Esophagus squamous epithelium (tissue), 4 donors: ENCODE measurements around the gene NUTM2B. TPM values are rescaled to one million over a fixed set of nuclear protein-coding genes. Genes with fewer than 3 reads are reported as not detected.

Experiments
- total RNA-seq, 4 donors: library from RNA; depleted of rRNA; stranded (reverse); fragments of >200 nt; gene quantifications; one replicate each; pipeline ENCODE4 v1.1.0, GENCODE V29; 2016

Gene NUTM2B
- total RNA-seq, 4 donors from 2014 or later: 0.70 to 1.5 TPM; not detected in 2

Other genes with a start within 250 kb of the NUTM2B start
- gene EIF5AL1, start 190.7 kb upstream of the NUTM2B start, total RNA-seq: under 1 TPM; 0.32 to 0.70 (median 0.42) TPM
- under 1 TPM in 1 of 4 donors, not detected in 3; 0.27 TPM for gene SFTPA2, start 142.8 kb upstream of the NUTM2B start, total RNA-seq
- not detected for gene SFTPA1, start 92.3 kb upstream of the NUTM2B start, total RNA-seq
- gene NUTM2E, start 123.5 kb downstream of the NUTM2B start, total RNA-seq: under 1 TPM in 1 of 4 donors, not detected in 3; under 0.01 TPM
- 1 to 10 TPM in 2 of 4 donors, under 1 TPM in 2; 0.83 to 1.2 (median 1.0) TPM for gene SFTPD, start 245.9 kb downstream of the NUTM2B start, total RNA-seq